OCI-LY1 (cell line): ENCODE results near the gene NDUFC1.

Experiments
- H2AFZ ChIP-seq: fragments of 200-600 bp; sonication (generic), shearing (Covaris generic); 2 replicates; pipeline ENCODE4 v1.6.0; 2014; ENCODE audit warnings: antibody characterized with exemption, mild to moderate bottlenecking, low read length
- H3F3A ChIP-seq: fragments of 200-600 bp; sonication (generic), shearing (Covaris generic); 2 replicates; pipeline ENCODE4 v1.6.0; 2014; ENCODE audit warnings: mild to moderate bottlenecking, antibody characterized with exemption, low read length, moderate library complexity; ENCODE audit not compliant: insufficient read depth
- H3K27ac ChIP-seq: fragments of 200-600 bp; sonication (generic); 2 replicates; pipeline ENCODE4 v1.5.1; 2014; ENCODE audit warnings: low read length, mixed run types, mild to moderate bottlenecking, low read depth; ENCODE audit not compliant: poor library complexity, severe bottlenecking
- H3K27me3 ChIP-seq: fragments of 200-600 bp; sonication (generic); 2 replicates; pipeline ENCODE4 v1.6.0; 2014; ENCODE audit warnings: antibody characterized with exemption, mild to moderate bottlenecking, low read length, moderate library complexity; ENCODE audit not compliant: insufficient read depth
- H3K36me3 ChIP-seq: fragments of 200-600 bp; sonication (generic); 2 replicates; pipeline ENCODE4 v1.6.1; 2014; ENCODE audit warnings: mild to moderate bottlenecking, antibody characterized with exemption, low read length, moderate library complexity, mixed read lengths; ENCODE audit not compliant: insufficient read depth
- H3K4me1 ChIP-seq: fragments of 200-600 bp; sonication (generic); 2 replicates; pipeline ENCODE4 v1.5.1; 2014; ENCODE audit warnings: mild to moderate bottlenecking, low read length, moderate library complexity; ENCODE audit not compliant: insufficient read depth, severe bottlenecking
- H3K4me2 ChIP-seq: fragments of 200-600 bp; sonication (generic), shearing (Covaris generic); 2 replicates; pipeline ENCODE4 v1.6.1; 2014; ENCODE audit warnings: low read length
- H3K4me3 ChIP-seq: fragments of 200-600 bp; sonication (generic); 2 replicates; pipeline ENCODE4 v1.5.1; 2014; ENCODE audit warnings: low read length, low read depth, mild to moderate bottlenecking, mixed read lengths; ENCODE audit not compliant: poor library complexity, severe bottlenecking
- H3K79me2 ChIP-seq: fragments of 200-600 bp; shearing (Covaris generic); 2 replicates; pipeline ENCODE4 v1.6.1; 2016; ENCODE audit warnings: mixed run types, low read length, mixed read lengths; ENCODE audit not compliant: insufficient read depth
- H3K9ac ChIP-seq: fragments of 200-600 bp; sonication (generic), shearing (Covaris generic); 2 replicates; pipeline ENCODE4 v1.6.1; 2014; ENCODE audit warnings: mild to moderate bottlenecking, low read length, mixed read lengths
- H3K9me2 ChIP-seq: fragments of 200-600 bp; sonication (generic), shearing (Covaris generic); 2 replicates; pipeline ENCODE4 v1.6.1; 2014; ENCODE audit warnings: low read depth, mild to moderate bottlenecking, low read length, mixed read lengths
- H3K9me3 ChIP-seq: fragments of 200-600 bp; shearing (Covaris generic); 2 replicates; pipeline ENCODE4 v1.6.1; 2014; ENCODE audit warnings: low read length, mixed read lengths
- H4K20me1 ChIP-seq: fragments of 200-600 bp; sonication (generic), shearing (Covaris generic); 2 replicates; pipeline ENCODE4 v1.6.0; 2016; ENCODE audit warnings: mild to moderate bottlenecking, low read length; ENCODE audit not compliant: insufficient read depth
- CTCF ChIP-seq: fragments of 200-600 bp; sonication (generic), shearing (Covaris generic); IDR thresholded peaks from 2 replicates; pipeline ENCODE4 v1.5.1; 2017; ENCODE audit warnings: mild to moderate bottlenecking, antibody characterized with exemption, low read length, moderate library complexity, mixed read lengths
- EZH2 ChIP-seq: fragments of 200-600 bp; sonication (generic), shearing (Covaris generic); IDR thresholded peaks from 2 replicates; pipeline ENCODE4 v1.8.0; 2017; ENCODE audit warnings: borderline replicate concordance, mixed run types, mild to moderate bottlenecking, antibody characterized with exemption, low read length, moderate library complexity, mixed read lengths

NDUFC1 gene

DNA sequence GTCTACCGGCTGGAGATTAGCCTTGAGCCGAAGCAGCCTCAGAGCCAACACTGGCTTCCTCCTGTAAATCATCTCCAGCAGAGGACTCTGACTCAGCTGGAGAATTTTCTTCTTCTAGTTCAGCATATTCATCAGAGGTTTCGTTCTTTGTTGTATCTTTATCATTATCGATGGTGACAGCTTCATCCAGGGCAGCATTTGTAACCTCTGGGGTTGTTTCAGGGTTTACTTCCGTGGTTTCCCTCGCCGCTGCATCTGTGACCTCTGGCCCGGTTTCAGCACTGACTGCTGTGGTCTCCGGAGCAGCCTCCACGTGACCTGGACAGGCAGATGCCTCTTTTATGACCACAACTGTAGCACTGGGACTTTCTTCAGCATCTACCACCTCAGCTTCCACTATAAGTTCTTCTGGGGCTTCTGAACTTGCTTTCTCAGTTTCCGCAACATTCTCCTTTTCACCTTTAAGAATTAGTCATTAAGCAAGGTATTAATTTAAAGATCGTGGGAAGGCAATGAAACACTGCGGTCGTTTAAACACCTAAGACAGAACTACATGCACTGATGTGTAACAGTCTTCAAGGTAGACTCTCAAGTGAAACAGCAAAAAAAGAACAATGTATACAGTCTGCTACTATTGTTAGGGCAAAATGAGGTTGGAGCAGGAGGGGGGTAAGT lies 35.6 kb downstream of the NDUFC1 start:
- no peaks in the 10 kb centered on the region for H3K36me3 ChIP-seq
- no peaks in the 10 kb centered on the region for H3K27me3 ChIP-seq
- peak overlapping the region; percentile 85 for H2AFZ ChIP-seq
- peak overlapping the region; percentile 70 for H3K9ac ChIP-seq
- H4K20me1 ChIP-seq: no peaks in the 10 kb centered on the region
- peak overlapping the region; percentile 86 for H3K27ac ChIP-seq
- H3K4me3 ChIP-seq: peak overlapping the region; percentile 63
- no peaks in the 10 kb centered on the region for H3K9me2 ChIP-seq
- TF ChIP-seq CTCF: no peak
- no peak for TF ChIP-seq EZH2
- H3K9me3 ChIP-seq: no peaks in the 10 kb centered on the region
- no peaks in the 10 kb centered on the region for H3F3A ChIP-seq
- H3K79me2 ChIP-seq: no peaks in the 10 kb centered on the region
- peak overlapping the region; percentile 75 for H3K4me2 ChIP-seq
- H3K4me1 ChIP-seq: peaks cover 26% of the 10 kb centered on the region

- Histone ChIP-seq H3K27me3 (no peaks in the 10 kb centered on the region), H3K27ac (peak overlapping the region; percentile 86), H2AFZ (peak overlapping the region; percentile 85), H3K9ac (peak overlapping the region; percentile 70), H3F3A (no peaks in the 10 kb centered on the region), H3K4me2 (peak overlapping the region; percentile 75), H3K36me3 (no peaks in the 10 kb centered on the region), H3K4me1 (peaks cover 26% of the 10 kb centered on the region), H3K79me2 (no peaks in the 10 kb centered on the region), H3K9me2 (no peaks in the 10 kb centered on the region), H4K20me1 (no peaks in the 10 kb centered on the region), H3K9me3 (no peaks in the 10 kb centered on the region), H3K4me3 (peak overlapping the region; percentile 63)
- no peak for TF ChIP-seq CTCF
- TF ChIP-seq EZH2: no peak
Observed at GRCh38 chr4:139266208-139266582, 36.1 kb downstream of the NDUFC1 start.

DNA sequence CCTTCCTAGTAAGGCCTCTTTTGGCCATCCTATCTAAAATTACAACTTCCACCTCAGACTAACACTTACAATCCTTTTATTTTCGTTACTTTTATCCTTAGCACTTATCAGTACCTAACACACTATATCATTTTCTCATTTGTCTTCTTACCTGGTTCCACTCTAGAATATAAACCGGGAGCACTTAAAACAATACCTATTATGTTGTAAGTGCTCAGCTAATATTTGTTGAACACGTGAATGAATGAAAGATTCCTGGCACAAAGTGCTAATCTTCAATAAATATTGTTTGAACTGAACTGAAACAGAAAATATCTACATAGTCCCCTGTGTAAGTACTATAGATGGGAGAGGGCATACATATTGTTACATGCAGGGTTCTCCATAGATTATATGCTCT lies 36.6 kb downstream of the NDUFC1 start:
- H3F3A ChIP-seq: no peaks in the 10 kb centered on the region
- no peaks in the 10 kb centered on the region for H3K79me2 ChIP-seq
- peak overlapping the region; percentile 86 for H3K27ac ChIP-seq
- peak overlapping the region; percentile 75 for H3K4me2 ChIP-seq
- H2AFZ ChIP-seq: no peak overlapping the region; the same call in 1 of the 2 replicates
- peak overlapping the region; percentile 63 for H3K4me3 ChIP-seq
- H3K9ac ChIP-seq: peak overlapping the region; percentile 70
- H3K36me3 ChIP-seq: no peaks in the 10 kb centered on the region
- no peaks in the 10 kb centered on the region for H3K27me3 ChIP-seq
- peaks cover 26% of the 10 kb centered on the region for H3K4me1 ChIP-seq
- H4K20me1 ChIP-seq: no peaks in the 10 kb centered on the region
- TF ChIP-seq CTCF: no peak
- TF ChIP-seq EZH2: no peak
- no peaks in the 10 kb centered on the region for H3K9me3 ChIP-seq
- no peaks in the 10 kb centered on the region for H3K9me2 ChIP-seq
